K562 (cell line): ENCODE data around the gene CCDC88C.

Experiments used
- CHD4 ChIP-seq: fragments of 200-600 bp; sonication (generic); IDR thresholded peaks from 3 replicates; pipeline ENCODE4 v1.6.1; 2012; ENCODE audit warnings: low read depth, mild to moderate bottlenecking, mixed read lengths, low read length, inconsistent platforms; ENCODE audit not compliant: insufficient read depth, insufficient replicate concordance, poor library complexity, severe bottlenecking
- E2F6 ChIP-seq, 2 experiments: IDR thresholded peaks; 2 replicates each; pipeline ENCODE4 v1.6.1; 2011; ENCODE audit warnings: borderline replicate concordance in 1 of 2, control low read depth in 1 of 2, low read depth in 1 of 2, low read length in 1 of 2, mild to moderate bottlenecking in 1 of 2, mixed read lengths in 1 of 2, moderate library complexity in 1 of 2; ENCODE audit not compliant: insufficient read depth in 1 of 2, insufficient read length in 1 of 2, poor library complexity in 1 of 2, severe bottlenecking in 1 of 2; ENCODE audit errors: extremely low read depth in 1 of 2
- POLR2AphosphoS5 ChIP-seq: IDR thresholded peaks from 2 replicates; pipeline ENCODE4 v1.6.1; 2011; ENCODE audit warnings: mild to moderate bottlenecking, low read depth, low read length, moderate library complexity; ENCODE audit not compliant: control insufficient read depth, insufficient read depth
- TBP ChIP-seq: optimal IDR thresholded peaks from 2 replicates; pipeline ENCODE3; 2011; ENCODE audit warnings: low read depth, low read length, improper control_type of control experiment
- TEAD1 ChIP-seq, 2 experiments: fragments of 450-650 bp in 1 of 2; sonication (generic) in 1 of 2; formaldehyde crosslinking; IDR thresholded peaks; 2 replicates each; pipeline versions ENCODE4 v1.4.0 to v1.8.0; 2020 to 2022; ENCODE audit warnings: mild to moderate bottlenecking in 2 of 2, missing genetic modification reagents in 1 of 2
- ZBTB33 ChIP-seq: sonication (generic); formaldehyde crosslinking; IDR thresholded peaks from 2 replicates; pipeline ENCODE4 v1.8.1; 2023; ENCODE audit warnings: mild to moderate bottlenecking, missing genetic modification reagents
- ZNF695 ChIP-seq: fragments of 450-650 bp; formaldehyde crosslinking; IDR thresholded peaks from 2 replicates; pipeline ENCODE4 v1.4.0; 2020; ENCODE audit warnings: mild to moderate bottlenecking, moderate library complexity

GRCh38 chr14:91234791-91235114, 182.9 kb downstream of the CCDC88C start:
- no peak for TF ChIP-seq CHD4
- no peak for TF ChIP-seq TEAD1 (CRISPR knock-in tag; IDR thresholded peaks at IDR 0.05)
- no peak for TF ChIP-seq E2F6 (IDR thresholded peaks at IDR 0.05; ENCODE audit: borderline replicate concordance in 1 of 2, extremely low read depth in 1 of 2, insufficient read depth in 1 of 2, insufficient read length in 1 of 2, low read depth in 1 of 2, low read length in 1 of 2, poor library complexity in 1 of 2, severe bottlenecking in 1 of 2)
- TF ChIP-seq POLR2AphosphoS5, result no peak
- TF ChIP-seq ZBTB33 (CRISPR knock-in tag), result no peak
- no peak for TF ChIP-seq TBP
- TF ChIP-seq ZNF695, result no peak
